ENCODE measurements around the gene FOCAD. TPM values are rescaled to one million over a fixed set of nuclear protein-coding genes. Genes with fewer than 3 reads are reported as not detected.
A peak's percentile ranks its signal among the peaks of the same experiment; 100 is the strongest.

Gene FOCAD
- total RNA-seq, 2 donors from 2014 or later = 51.6 to 56.8 TPM

- peaks cover 29% of the 10 kb centered on the region for H3K36me3 Mint-ChIP-seq (ENCODE audit: low read depth)
- 96 to 100% methylated on average over 2 to 3 of the region's 3 CpGs for WGBS, 2 experiments (ENCODE audit: insufficient coverage in 1 of 2, insufficient read length in 1 of 2)
- H3K9me3 Mint-ChIP-seq = peaks cover 6% of the 10 kb centered on the region
- H3K9me3 ChIP-seq (ENCODE audit: control insufficient read depth, low read length) = peaks cover 7% of the 10 kb centered on the region
- no peak overlapping the region for H3K4me3 ChIP-seq (ENCODE audit: low read length)
- H3K36me3 ChIP-seq (ENCODE audit: control insufficient read depth, insufficient read depth, low read length) = peaks cover 16% of the 10 kb centered on the region
- H3K27ac Mint-ChIP-seq = no peak overlapping the region
- H3K27me3 ChIP-seq (ENCODE audit: control insufficient read depth, insufficient read depth, low read length, poor library complexity, severe bottlenecking) = no peaks in the 10 kb centered on the region
- no peaks in the 10 kb centered on the region for H3K27me3 Mint-ChIP-seq (ENCODE audit: insufficient read depth)
- no peak for TF ChIP-seq CTCF (conservative IDR thresholded peaks at IDR 0.05)
- H3K4me1 Mint-ChIP-seq = no peaks in the 10 kb centered on the region
- no peak overlapping the region for H3K4me3 Mint-ChIP-seq
- no peaks in the 10 kb centered on the region for H3K4me1 ChIP-seq (ENCODE audit: control insufficient read depth, insufficient read depth, low read length)
- no peak for DNase-seq
- H3K27ac ChIP-seq (ENCODE audit: low read depth, low read length) = no peak overlapping the region
- no peak overlapping the region for H3K9ac ChIP-seq (ENCODE audit: extremely low read depth, low read length, poor library complexity, severe bottlenecking)
Measured at GRCh38 chr9:20760246-20760891, 76.3 kb downstream of the FOCAD start.

GRCh38 chr9:20770947-20771346 lies 86.9 kb downstream of the FOCAD start:
- Histone ChIP-seq H3K9me3 (ENCODE audit: control insufficient read depth, low read length) (peaks cover 15% of the 10 kb centered on the region), H3K4me1 (ENCODE audit: control insufficient read depth, insufficient read depth, low read length) (no peaks in the 10 kb centered on the region), H3K27ac (ENCODE audit: low read depth, low read length) (no peak overlapping the region), H3K27me3 (ENCODE audit: control insufficient read depth, insufficient read depth, low read length, poor library complexity, severe bottlenecking) (no peaks in the 10 kb centered on the region), H3K9ac (ENCODE audit: extremely low read depth, low read length, poor library complexity, severe bottlenecking) (no peak overlapping the region), H3K4me3 (ENCODE audit: low read length) (no peak overlapping the region), H3K36me3 (ENCODE audit: control insufficient read depth, insufficient read depth, low read length) (peaks cover 44% of the 10 kb centered on the region)
- H3K36me3 Mint-ChIP-seq (ENCODE audit: low read depth) = peaks cover 46% of the 10 kb centered on the region
- no peaks in the 10 kb centered on the region for H3K4me1 Mint-ChIP-seq
- TF ChIP-seq CTCF (conservative IDR thresholded peaks at IDR 0.05) = no peak
- DNase-seq = no peak
- 93 to 100% methylated on average over 1 of the region's 1 CpG for WGBS, 2 experiments (ENCODE audit: insufficient coverage in 1 of 2, insufficient read length in 1 of 2)
- no peaks in the 10 kb centered on the region for H3K27me3 Mint-ChIP-seq (ENCODE audit: insufficient read depth)
- H3K9me3 Mint-ChIP-seq = peaks cover 11% of the 10 kb centered on the region
- no peak overlapping the region for H3K4me3 Mint-ChIP-seq
- peak overlapping the region; percentile 59 for H3K27ac Mint-ChIP-seq

GRCh38 chr9:20771729-20772128 lies 87.7 kb downstream of the FOCAD start:
- Mint-ChIP-seq H3K36me3 (ENCODE audit: low read depth) (peaks cover 43% of the 10 kb centered on the region), H3K9me3 (peaks cover 4% of the 10 kb centered on the region), H3K4me1 (no peaks in the 10 kb centered on the region), H3K27ac (no peak overlapping the region), H3K27me3 (ENCODE audit: insufficient read depth) (no peaks in the 10 kb centered on the region), H3K4me3 (no peak overlapping the region)
- Histone ChIP-seq H3K9ac (ENCODE audit: extremely low read depth, low read length, poor library complexity, severe bottlenecking) (no peak overlapping the region), H3K4me1 (ENCODE audit: control insufficient read depth, insufficient read depth, low read length) (no peaks in the 10 kb centered on the region), H3K27ac (ENCODE audit: low read depth, low read length) (no peak overlapping the region), H3K36me3 (ENCODE audit: control insufficient read depth, insufficient read depth, low read length) (peaks cover 38% of the 10 kb centered on the region), H3K9me3 (ENCODE audit: control insufficient read depth, low read length) (peaks cover 15% of the 10 kb centered on the region), H3K4me3 (ENCODE audit: low read length) (no peak overlapping the region), H3K27me3 (ENCODE audit: control insufficient read depth, insufficient read depth, low read length, poor library complexity, severe bottlenecking) (no peaks in the 10 kb centered on the region)
- WGBS, 2 experiments (ENCODE audit: insufficient coverage in 1 of 2, insufficient read length in 1 of 2) = 86% methylated on average over 2 of the region's 2 CpGs; no CpG with 5 or more reads in 1 of the 2 experiments
- TF ChIP-seq CTCF (conservative IDR thresholded peaks at IDR 0.05) = no peak
- DNase-seq = no peak
